Vagina (tissue), 2 donors: Measurements from ENCODE around the gene DKK1. TPM values are rescaled to one million over a fixed set of nuclear protein-coding genes. Genes with fewer than 3 reads are reported as not detected.
A peak's percentile ranks its signal among the peaks of the same experiment; 100 is the strongest.

ENCODE experiments used
- DNase-seq, 2 donors: peaks; one replicate each; pipeline ENCODE4 v3.0.0-alpha.2; 2017; ENCODE audit errors: extremely low spot score in 2 of 2
- H3K27ac ChIP-seq: fragments of 200-600 bp; sonication (generic); one replicate; pipeline ENCODE4 v1.5.1; 2019
- H3K27me3 ChIP-seq: fragments of 200-600 bp; sonication (generic); one replicate; pipeline ENCODE4 v1.5.1; 2019
- H3K36me3 ChIP-seq, 2 donors: fragments of 200-600 bp; sonication (generic); one replicate each; pipeline ENCODE4 v1.5.1; 2017 to 2019
- H3K4me1 ChIP-seq: fragments of 200-600 bp; sonication (generic); one replicate; pipeline ENCODE4 v1.5.1; 2019
- H3K4me3 ChIP-seq, 2 donors: fragments of 200-600 bp; sonication (generic); 1 replicate in 1 of 2; 2 replicates in 1 of 2; pipeline ENCODE4 v1.5.1; 2016 to 2019
- H3K9me3 ChIP-seq: fragments of 200-600 bp; sonication (generic); one replicate; pipeline ENCODE4 v1.5.1; 2019
- POLR2A ChIP-seq, 2 donors: fragments of 450-650 bp; IDR thresholded peaks; one replicate each; pipeline ENCODE4 v1.6.1; 2017; ENCODE audit warnings: antibody characterized with exemption in 2 of 2, mild to moderate bottlenecking in 2 of 2, moderate library complexity in 2 of 2
- POLR2AphosphoS5 ChIP-seq, 2 donors: sonication (generic); formaldehyde crosslinking; IDR thresholded peaks; one replicate each; pipeline ENCODE4 v1.9.0; 2017; ENCODE audit warnings: antibody characterized with exemption in 2 of 2, mild to moderate bottlenecking in 2 of 2, low read depth in 1 of 2; ENCODE audit not compliant: insufficient read depth in 1 of 2
- intact Hi-C: fragments of 100-400 bp; cut with DNase I; formaldehyde crosslinking; loops from one replicate; pipeline ENCODE4 v1.15.1; 2023
- total RNA-seq: library from RNA; depleted of rRNA; stranded (reverse); fragments of >200 nt; gene quantifications from one replicate; pipeline ENCODE4 v1.2.3, GENCODE V29; 2016
- TF ChIP-seq, protein P1 (sequence below), 3 experiments: fragments of 450-650 bp in 2 of 3; fragments of 200-600 bp in 1 of 3; sonication (generic) in 1 of 3; IDR thresholded peaks; one replicate each; pipeline ENCODE4 v1.5.1; 2017 to 2019; ENCODE audit warnings: antibody characterized with exemption in 3 of 3, mild to moderate bottlenecking in 2 of 3, moderate library complexity in 2 of 3

DKK1 gene
- total RNA-seq, 1 donor from 2014 or later, result 14.0 TPM

DNA sequence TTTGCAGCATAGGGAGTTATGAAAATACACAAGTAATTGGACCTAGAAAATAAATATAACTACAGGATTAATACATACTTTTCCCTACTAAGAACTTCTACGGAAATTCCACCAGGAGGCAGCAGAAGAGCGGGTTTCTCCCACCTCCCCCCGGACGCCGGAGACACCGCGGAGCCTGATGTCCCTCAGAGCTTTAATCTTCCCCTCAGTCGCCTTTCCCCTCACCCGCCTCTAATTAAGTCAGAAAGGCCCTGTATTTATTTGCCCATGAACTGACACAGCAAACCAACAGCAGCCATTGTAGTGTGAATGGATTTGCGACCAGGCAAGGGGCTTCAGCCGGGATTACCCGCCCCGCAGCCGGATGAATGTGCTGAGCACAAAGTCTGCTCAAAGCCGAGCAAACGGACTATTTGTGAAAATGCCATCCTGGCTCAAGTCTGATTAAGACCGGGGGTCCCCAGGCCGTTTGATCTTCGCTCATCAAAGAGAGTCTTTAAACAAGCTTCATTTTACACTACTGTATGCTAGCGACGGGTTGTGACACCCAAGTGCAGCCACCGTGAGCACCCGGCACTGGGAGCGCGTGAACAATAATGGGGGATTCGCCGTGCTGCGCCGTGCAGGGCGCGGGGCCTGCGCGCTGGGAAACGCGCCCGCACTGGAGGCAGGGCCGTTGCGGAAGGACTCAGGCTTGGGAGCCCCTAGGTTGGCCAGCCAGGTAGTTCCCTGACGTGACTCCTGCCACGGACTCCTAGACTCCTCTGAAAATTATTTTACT, 5.6 kb upstream of the DKK1 start:
- H3K27me3 ChIP-seq, result no peaks in the 10 kb centered on the region
- DNase-seq, result no peak

DNA sequence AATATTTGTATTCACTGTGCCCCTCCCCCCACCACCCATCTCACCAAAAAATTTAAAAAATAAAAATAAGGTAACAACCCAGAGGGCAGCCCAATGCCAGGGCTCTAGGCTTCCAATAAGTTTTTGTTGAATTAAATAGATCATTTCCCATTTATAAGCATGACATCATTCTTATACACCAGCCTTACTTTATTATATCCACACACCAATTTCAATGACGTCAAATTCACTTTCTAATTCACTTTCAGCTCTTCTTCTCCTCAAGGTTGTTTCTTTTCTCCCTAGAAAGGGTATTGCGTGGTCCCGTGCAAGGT, 1.2 kb upstream of the DKK1 start:
- Histone ChIP-seq H3K27ac (no peak overlapping the region), H3K9me3 (no peaks in the 10 kb centered on the region), H3K36me3 (no peaks in the 10 kb centered on the region), H3K27me3 (no peaks in the 10 kb centered on the region), H3K4me3 (peak overlapping the region; percentile 45 to 61), H3K4me1 (peaks cover 18% of the 10 kb centered on the region)
- intact Hi-C loops, result no loop called here
- DNase-seq, result no peak
- no peak for TF ChIP-seq POLR2A (IDR thresholded peaks at IDR 0.05)
- TF ChIP-seq, protein P1, sequence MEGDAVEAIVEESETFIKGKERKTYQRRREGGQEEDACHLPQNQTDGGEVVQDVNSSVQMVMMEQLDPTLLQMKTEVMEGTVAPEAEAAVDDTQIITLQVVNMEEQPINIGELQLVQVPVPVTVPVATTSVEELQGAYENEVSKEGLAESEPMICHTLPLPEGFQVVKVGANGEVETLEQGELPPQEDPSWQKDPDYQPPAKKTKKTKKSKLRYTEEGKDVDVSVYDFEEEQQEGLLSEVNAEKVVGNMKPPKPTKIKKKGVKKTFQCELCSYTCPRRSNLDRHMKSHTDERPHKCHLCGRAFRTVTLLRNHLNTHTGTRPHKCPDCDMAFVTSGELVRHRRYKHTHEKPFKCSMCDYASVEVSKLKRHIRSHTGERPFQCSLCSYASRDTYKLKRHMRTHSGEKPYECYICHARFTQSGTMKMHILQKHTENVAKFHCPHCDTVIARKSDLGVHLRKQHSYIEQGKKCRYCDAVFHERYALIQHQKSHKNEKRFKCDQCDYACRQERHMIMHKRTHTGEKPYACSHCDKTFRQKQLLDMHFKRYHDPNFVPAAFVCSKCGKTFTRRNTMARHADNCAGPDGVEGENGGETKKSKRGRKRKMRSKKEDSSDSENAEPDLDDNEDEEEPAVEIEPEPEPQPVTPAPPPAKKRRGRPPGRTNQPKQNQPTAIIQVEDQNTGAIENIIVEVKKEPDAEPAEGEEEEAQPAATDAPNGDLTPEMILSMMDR (IDR thresholded peaks at IDR 0.05), result no peak

More for the DNA sequence above, 5.6 kb upstream of the DKK1 start:
- H3K27ac ChIP-seq, result peak overlapping the region; percentile 56
- peaks cover 10% of the 10 kb centered on the region for H3K4me1 ChIP-seq
- intact Hi-C loops, result no loop called here
- H3K9me3 ChIP-seq, result no peaks in the 10 kb centered on the region
- H3K4me3 ChIP-seq, result peak overlapping the region; percentile 32 to 48
- no peaks in the 10 kb centered on the region for H3K36me3 ChIP-seq
- peak in 1 of 2 donors; percentile 18 for TF ChIP-seq POLR2AphosphoS5 (IDR thresholded peaks at IDR 0.05; ENCODE audit: insufficient read depth in 1 of 2, low read depth in 1 of 2)
- TF ChIP-seq, protein P1 (IDR thresholded peaks at IDR 0.05), result peak in 2 of 3 experiments; percentile 46 to 67
- TF ChIP-seq POLR2A (IDR thresholded peaks at IDR 0.05), result no peak

GRCh38 chr10:52313256-52313932, 687 bp upstream of the DKK1 start:
- intact Hi-C loops, result no loop called here
- no peaks in the 10 kb centered on the region for H3K36me3 ChIP-seq

DNA sequence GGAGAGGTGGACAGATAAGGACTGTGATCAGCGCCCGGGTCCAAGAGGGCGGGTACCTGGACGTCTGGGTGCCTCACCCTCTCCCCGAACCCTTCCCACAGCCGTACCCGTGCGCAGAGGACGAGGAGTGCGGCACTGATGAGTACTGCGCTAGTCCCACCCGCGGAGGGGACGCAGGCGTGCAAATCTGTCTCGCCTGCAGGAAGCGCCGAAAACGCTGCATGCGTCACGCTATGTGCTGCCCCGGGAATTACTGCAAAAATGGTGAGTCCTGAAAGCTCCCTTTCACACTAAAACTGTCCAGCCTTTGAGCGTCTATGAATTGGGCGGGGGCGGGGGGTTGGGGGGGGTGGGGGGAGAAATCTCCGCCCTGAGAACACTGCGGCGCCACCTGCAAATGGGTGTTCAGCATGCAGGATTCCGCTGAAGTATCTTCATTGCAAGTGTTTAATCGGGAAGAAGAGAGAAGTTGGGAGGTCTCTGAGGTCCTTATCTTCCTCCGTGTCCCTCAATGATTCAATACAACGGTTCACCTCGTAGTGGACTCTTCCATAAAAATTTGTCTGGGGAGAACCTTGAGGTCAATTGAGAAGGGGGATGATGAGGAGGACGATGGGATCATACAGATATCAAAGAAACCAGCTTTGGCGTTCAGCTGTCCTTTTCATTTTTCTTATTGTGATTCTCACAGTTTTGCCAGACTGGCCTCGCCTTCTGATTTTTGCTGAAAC, 906 bp downstream of the DKK1 start:
- peak overlapping the region; percentile 45 to 61 for H3K4me3 ChIP-seq
- intact Hi-C loops, result no loop called here

More at GRCh38 chr10:52313256-52313932, 687 bp upstream of the DKK1 start:
- H3K4me1 ChIP-seq, result peaks cover 16% of the 10 kb centered on the region
- H3K9me3 ChIP-seq, result no peaks in the 10 kb centered on the region
- H3K4me3 ChIP-seq, result peak overlapping the region; percentile 45 to 61
- DNase-seq, result no peak
- TF ChIP-seq, protein P1 (IDR thresholded peaks at IDR 0.05), result no peak
- no peak for TF ChIP-seq POLR2AphosphoS5 (IDR thresholded peaks at IDR 0.05; ENCODE audit: insufficient read depth in 1 of 2, low read depth in 1 of 2)
- TF ChIP-seq POLR2A (IDR thresholded peaks at IDR 0.05), result no peak
- peak overlapping the region; percentile 65 for H3K27ac ChIP-seq
- H3K27me3 ChIP-seq, result no peaks in the 10 kb centered on the region

More for the DNA sequence above, 906 bp downstream of the DKK1 start:
- Histone ChIP-seq H3K36me3 (no peaks in the 10 kb centered on the region), H3K4me1 (peaks cover 12% of the 10 kb centered on the region), H3K27ac (peak overlapping the region; percentile 65), H3K27me3 (no peaks in the 10 kb centered on the region), H3K9me3 (no peaks in the 10 kb centered on the region)
- DNase-seq, result no peak
- TF ChIP-seq POLR2AphosphoS5 (IDR thresholded peaks at IDR 0.05; ENCODE audit: insufficient read depth in 1 of 2, low read depth in 1 of 2) (no peak), POLR2A (IDR thresholded peaks at IDR 0.05) (no peak)
- TF ChIP-seq, protein P1 (IDR thresholded peaks at IDR 0.05), result no peak
